ENCODE data around the gene DDX42. TPM values are rescaled to one million over a fixed set of nuclear protein-coding genes. Genes with fewer than 3 reads are reported as not detected.

Gene DDX42
- total and polyA plus RNA-seq, 2 of the 13 experiments (the other 11 are each of a cell fraction or from before 2014, with no cell fraction given): 87.2 to 92.9 TPM

GRCh38 chr17:63827002-63827800 lies 53.2 kb downstream of the DDX42 start, which contains the start of the genes FTSJ3 and PSMC5 (continued):
- TF ChIP-seq IRF9 (CRISPR knock-in tag; IDR thresholded peaks at IDR 0.05; ENCODE audit: borderline replicate concordance) (no peak; the same call in 1 of the 2 replicates), SP4 (CRISPR knock-in tag; IDR thresholded peaks at IDR 0.05) (peak; percentile 84), ZNF83 (CRISPR knock-in tag; IDR thresholded peaks at IDR 0.05; ENCODE audit: borderline replicate concordance) (peak; percentile 9; the same call in 1 of the 2 replicates), FOXA1 (IDR thresholded peaks at IDR 0.05) (no peak), FOXA1 (CRISPR knock-in tag; IDR thresholded peaks at IDR 0.05) (peak; percentile 9; the same call in 1 of the 2 replicates), HOXA9 (CRISPR knock-in tag; IDR thresholded peaks at IDR 0.05; ENCODE audit: borderline replicate concordance) (no peak; the same call in 1 of the 2 replicates), ESRRA (CRISPR knock-in tag; IDR thresholded peaks at IDR 0.05; ENCODE audit: low read depth) (peak; percentile 65; the same call in 1 of the 2 replicates), ZHX1 (CRISPR knock-in tag; IDR thresholded peaks at IDR 0.05; ENCODE audit: low read depth) (0 out of 2 replicates have a peak, but pooled peaks have one; percentile 77), POLR2A (IDR thresholded peaks at IDR 0.05; ENCODE audit: insufficient read depth in 1 of 2, low read depth in 2 of 2, low read length in 2 of 2) (peak; percentile 75 to 91), ZFP41 (CRISPR knock-in tag; IDR thresholded peaks at IDR 0.05; ENCODE audit: borderline replicate concordance) (peak; percentile 96; the same call in 1 of the 2 replicates), ZNF691 (CRISPR knock-in tag; IDR thresholded peaks at IDR 0.05; ENCODE audit: borderline replicate concordance, low read depth) (peak; percentile 91), RELA (CRISPR knock-in tag; IDR thresholded peaks at IDR 0.05) (0 out of 2 replicates have a peak, but pooled peaks have one; percentile 69), NBN (conservative IDR thresholded peaks at IDR 0.05) (no peak), SCMH1 (CRISPR knock-in tag; IDR thresholded peaks at IDR 0.05; ENCODE audit: borderline replicate concordance) (no peak), ZBTB49 (CRISPR knock-in tag; IDR thresholded peaks at IDR 0.05; ENCODE audit: borderline replicate concordance) (no peak), LCORL (IDR thresholded peaks at IDR 0.05) (no peak), LCORL (CRISPR knock-in tag; IDR thresholded peaks at IDR 0.05) (peak; percentile 74; the same call in 1 of the 2 replicates), ZNF331 (CRISPR knock-in tag; IDR thresholded peaks at IDR 0.05) (peak; percentile 87), ZNF44 (CRISPR knock-in tag; IDR thresholded peaks at IDR 0.05) (peak; percentile 59; the same call in 1 of the 2 replicates)
- TF ChIP-seq, protein P1, sequence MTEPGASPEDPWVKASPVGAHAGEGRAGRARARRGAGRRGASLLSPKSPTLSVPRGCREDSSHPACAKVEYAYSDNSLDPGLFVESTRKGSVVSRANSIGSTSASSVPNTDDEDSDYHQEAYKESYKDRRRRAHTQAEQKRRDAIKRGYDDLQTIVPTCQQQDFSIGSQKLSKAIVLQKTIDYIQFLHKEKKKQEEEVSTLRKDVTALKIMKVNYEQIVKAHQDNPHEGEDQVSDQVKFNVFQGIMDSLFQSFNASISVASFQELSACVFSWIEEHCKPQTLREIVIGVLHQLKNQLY (CRISPR knock-in tag; IDR thresholded peaks at IDR 0.05): no peak
- TF ChIP-seq, protein P2, sequence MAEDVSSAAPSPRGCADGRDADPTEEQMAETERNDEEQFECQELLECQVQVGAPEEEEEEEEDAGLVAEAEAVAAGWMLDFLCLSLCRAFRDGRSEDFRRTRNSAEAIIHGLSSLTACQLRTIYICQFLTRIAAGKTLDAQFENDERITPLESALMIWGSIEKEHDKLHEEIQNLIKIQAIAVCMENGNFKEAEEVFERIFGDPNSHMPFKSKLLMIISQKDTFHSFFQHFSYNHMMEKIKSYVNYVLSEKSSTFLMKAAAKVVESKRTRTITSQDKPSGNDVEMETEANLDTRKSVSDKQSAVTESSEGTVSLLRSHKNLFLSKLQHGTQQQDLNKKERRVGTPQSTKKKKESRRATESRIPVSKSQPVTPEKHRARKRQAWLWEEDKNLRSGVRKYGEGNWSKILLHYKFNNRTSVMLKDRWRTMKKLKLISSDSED (CRISPR knock-in tag; IDR thresholded peaks at IDR 0.05): no peak
